Measurements from ENCODE around the gene USP17L12.
"Not testable (repeated sequence)": the region's sequence is repeated elsewhere in the genome, so short reads cannot be mapped to it uniquely, and the experiment has no call there.

The USP17L12 gene

GRCh38 chr4:9219852-9220251 is at the start of gene USP17L12:
Gene USP17L12, plus strand, starts transcription at chr4:9220152. Its CDS starts 0 bp downstream, at chr4:9220152.
- not testable (repeated sequence) for H3K4me3 ChIP-seq (ENCODE audit: low read depth, low read length); DNase-seq (ENCODE audit: low read depth)

GRCh38 chr4:9210357-9210756 is 9.6 kb upstream of the USP17L12 start, which contains the start of gene USP17L10:
Gene USP17L10, plus strand, starts transcription at chr4:9210657. Its CDS starts 0 bp downstream, at chr4:9210657.
- not testable (repeated sequence) for H3K4me3 ChIP-seq (ENCODE audit: low read depth, low read length); DNase-seq (ENCODE audit: low read depth)

GRCh38 chr4:9214701-9215100 is 5.3 kb upstream of the USP17L12 start:
- DNase-seq (ENCODE audit: low read depth); H3K4me3 ChIP-seq (ENCODE audit: low read depth, low read length): not testable (repeated sequence)

- DNase-seq (ENCODE audit: low read depth); H3K4me3 ChIP-seq (ENCODE audit: low read depth, low read length): not testable (repeated sequence)
Observed at GRCh38 chr4:9215105-9215504, 4.8 kb upstream of the USP17L12 start, which contains the start of gene USP17L11. Gene USP17L11, plus strand, starts transcription at chr4:9215405. Its CDS starts 0 bp downstream, at chr4:9215405.

- H3K4me3 ChIP-seq (ENCODE audit: low read depth, low read length); DNase-seq (ENCODE audit: low read depth): not testable (repeated sequence)
Observed at GRCh38 chr4:9224596-9224995, 4.6 kb downstream of the USP17L12 start, which contains the start of gene USP17L13. Gene USP17L13, plus strand, starts transcription at chr4:9224896. Its CDS starts 0 bp downstream, at chr4:9224896.

GRCh38 chr4:9230249-9230648 is 10.3 kb downstream of the USP17L12 start:
- H3K4me3 ChIP-seq (ENCODE audit: low read depth, low read length); DNase-seq (ENCODE audit: low read depth): not testable (repeated sequence)

- H3K4me3 ChIP-seq (ENCODE audit: low read depth, low read length); DNase-seq (ENCODE audit: low read depth): not testable (repeated sequence)
Observed at GRCh38 chr4:9234085-9234484, 14.1 kb downstream of the USP17L12 start, which contains the start of gene USP17L15. Gene USP17L15, plus strand, starts transcription at chr4:9234385. Its CDS starts 0 bp downstream, at chr4:9234385.

- not testable (repeated sequence) for H3K4me3 ChIP-seq (ENCODE audit: low read depth, low read length); DNase-seq (ENCODE audit: low read depth)
Observed at GRCh38 chr4:9238461-9238860, 18.5 kb downstream of the USP17L12 start.

GRCh38 chr4:9243579-9243978 is 23.6 kb downstream of the USP17L12 start, which contains the start of gene USP17L17:
Gene USP17L17, plus strand, starts transcription at chr4:9243879. Its CDS starts 0 bp downstream, at chr4:9243879.
- H3K4me3 ChIP-seq (ENCODE audit: low read depth, low read length); DNase-seq (ENCODE audit: low read depth): not testable (repeated sequence)

GRCh38 chr4:9247953-9248680 is 28.2 kb downstream of the USP17L12 start, which contains the start of gene USP17L18:
Gene USP17L18, plus strand, starts transcription at chr4:9248630. Its CDS starts 0 bp downstream, at chr4:9248630.
- not testable (repeated sequence) for DNase-seq (ENCODE audit: low read depth); H3K4me3 ChIP-seq (ENCODE audit: low read depth, low read length)

GRCh38 chr4:9253078-9253477 is 33.1 kb downstream of the USP17L12 start, which contains the start of gene USP17L19:
Gene USP17L19, plus strand, starts transcription at chr4:9253378. Its CDS starts 0 bp downstream, at chr4:9253378.
- not testable (repeated sequence) for DNase-seq (ENCODE audit: low read depth); H3K4me3 ChIP-seq (ENCODE audit: low read depth, low read length)

- H3K4me3 ChIP-seq (ENCODE audit: low read depth, low read length); DNase-seq (ENCODE audit: low read depth): not testable (repeated sequence)
Observed at GRCh38 chr4:9257824-9258223, 37.9 kb downstream of the USP17L12 start, which contains the start of gene USP17L20. Gene USP17L20, plus strand, starts transcription at chr4:9258124. Its CDS starts 0 bp downstream, at chr4:9258124.

GRCh38 chr4:9262572-9262971 is 42.6 kb downstream of the USP17L12 start, which contains the start of gene USP17L21:
Gene USP17L21, plus strand, starts transcription at chr4:9262872. Its CDS starts 0 bp downstream, at chr4:9262872.
- not testable (repeated sequence) for H3K4me3 ChIP-seq (ENCODE audit: low read depth, low read length); DNase-seq (ENCODE audit: low read depth)

GRCh38 chr4:9267319-9267718 is 47.4 kb downstream of the USP17L12 start, which contains the start of gene USP17L22:
Gene USP17L22, plus strand, starts transcription at chr4:9267619. Its CDS starts 0 bp downstream, at chr4:9267619.
- DNase-seq (ENCODE audit: low read depth); H3K4me3 ChIP-seq (ENCODE audit: low read depth, low read length): not testable (repeated sequence)

Data from LNCaP clone FGC (cell line).